Right atrium auricular region (tissue), 2 donors: ENCODE measurements around the gene PDE8B. TPM values are rescaled to one million over a fixed set of nuclear protein-coding genes. Genes with fewer than 3 reads are reported as not detected.

Experiments used
- DNase-seq: peaks from one replicate; pipeline ENCODE4 v3.0.0-alpha.2; 2019; ENCODE audit warnings: low spot score
- H3K27ac ChIP-seq, 2 donors: fragments of 200-600 bp; sonication (generic); 1 replicate in 1 of 2; 2 replicates in 1 of 2; pipeline ENCODE4 v1.5.1; 2016 to 2019
- H3K27me3 ChIP-seq, 2 donors: fragments of 200-600 bp; sonication (generic); one replicate each; pipeline versions ENCODE4 v1.5.1 to v1.6.0; 2017 to 2019
- H3K36me3 ChIP-seq: fragments of 200-600 bp; sonication (generic); one replicate; pipeline ENCODE4 v1.5.1; 2016
- H3K4me1 ChIP-seq, 2 donors: fragments of 200-600 bp; sonication (generic); one replicate each; pipeline versions ENCODE4 v1.5.1 to v1.6.0; 2017 to 2019
- H3K4me3 ChIP-seq, 2 donors: fragments of 200-600 bp; sonication (generic); 1 replicate in 1 of 2; 2 replicates in 1 of 2; pipeline ENCODE4 v1.5.1; 2017 to 2019; ENCODE audit warnings: mild to moderate bottlenecking in 1 of 2, moderate library complexity in 1 of 2
- H3K9me3 ChIP-seq, 2 donors: fragments of 200-600 bp; sonication (generic); one replicate each; pipeline ENCODE4 v1.5.1; 2019
- total RNA-seq, 2 donors: library from RNA; depleted of rRNA; stranded (reverse); fragments of >200 nt; gene quantifications; one replicate each; pipeline ENCODE4 v1.1.0, GENCODE V29; 2016
- TF ChIP-seq, protein P1 (sequence below), 2 donors: fragments of 200-600 bp; sonication (generic); IDR thresholded peaks; one replicate each; pipeline ENCODE4 v1.5.1; 2019; ENCODE audit warnings: antibody characterized with exemption in 2 of 2

PDE8B gene
- total RNA-seq, 2 donors from 2014 or later: 22.2 to 64.5 TPM

- Histone ChIP-seq H3K4me3 (no peak overlapping the region), H3K27ac (no peak overlapping the region), H3K9me3 (no peaks in the 10 kb centered on the region), H3K4me1 (peaks cover 0 to 21% of the 10 kb centered on the region in 2 donors), H3K27me3 (no peaks in the 10 kb centered on the region), H3K36me3 (no peaks in the 10 kb centered on the region)
- DNase-seq: no peak
- TF ChIP-seq, protein P1, sequence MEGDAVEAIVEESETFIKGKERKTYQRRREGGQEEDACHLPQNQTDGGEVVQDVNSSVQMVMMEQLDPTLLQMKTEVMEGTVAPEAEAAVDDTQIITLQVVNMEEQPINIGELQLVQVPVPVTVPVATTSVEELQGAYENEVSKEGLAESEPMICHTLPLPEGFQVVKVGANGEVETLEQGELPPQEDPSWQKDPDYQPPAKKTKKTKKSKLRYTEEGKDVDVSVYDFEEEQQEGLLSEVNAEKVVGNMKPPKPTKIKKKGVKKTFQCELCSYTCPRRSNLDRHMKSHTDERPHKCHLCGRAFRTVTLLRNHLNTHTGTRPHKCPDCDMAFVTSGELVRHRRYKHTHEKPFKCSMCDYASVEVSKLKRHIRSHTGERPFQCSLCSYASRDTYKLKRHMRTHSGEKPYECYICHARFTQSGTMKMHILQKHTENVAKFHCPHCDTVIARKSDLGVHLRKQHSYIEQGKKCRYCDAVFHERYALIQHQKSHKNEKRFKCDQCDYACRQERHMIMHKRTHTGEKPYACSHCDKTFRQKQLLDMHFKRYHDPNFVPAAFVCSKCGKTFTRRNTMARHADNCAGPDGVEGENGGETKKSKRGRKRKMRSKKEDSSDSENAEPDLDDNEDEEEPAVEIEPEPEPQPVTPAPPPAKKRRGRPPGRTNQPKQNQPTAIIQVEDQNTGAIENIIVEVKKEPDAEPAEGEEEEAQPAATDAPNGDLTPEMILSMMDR (IDR thresholded peaks at IDR 0.05): no peak
Measured at GRCh38 chr5:77328930-77329647, 118.6 kb downstream of the PDE8B start.

DNA sequence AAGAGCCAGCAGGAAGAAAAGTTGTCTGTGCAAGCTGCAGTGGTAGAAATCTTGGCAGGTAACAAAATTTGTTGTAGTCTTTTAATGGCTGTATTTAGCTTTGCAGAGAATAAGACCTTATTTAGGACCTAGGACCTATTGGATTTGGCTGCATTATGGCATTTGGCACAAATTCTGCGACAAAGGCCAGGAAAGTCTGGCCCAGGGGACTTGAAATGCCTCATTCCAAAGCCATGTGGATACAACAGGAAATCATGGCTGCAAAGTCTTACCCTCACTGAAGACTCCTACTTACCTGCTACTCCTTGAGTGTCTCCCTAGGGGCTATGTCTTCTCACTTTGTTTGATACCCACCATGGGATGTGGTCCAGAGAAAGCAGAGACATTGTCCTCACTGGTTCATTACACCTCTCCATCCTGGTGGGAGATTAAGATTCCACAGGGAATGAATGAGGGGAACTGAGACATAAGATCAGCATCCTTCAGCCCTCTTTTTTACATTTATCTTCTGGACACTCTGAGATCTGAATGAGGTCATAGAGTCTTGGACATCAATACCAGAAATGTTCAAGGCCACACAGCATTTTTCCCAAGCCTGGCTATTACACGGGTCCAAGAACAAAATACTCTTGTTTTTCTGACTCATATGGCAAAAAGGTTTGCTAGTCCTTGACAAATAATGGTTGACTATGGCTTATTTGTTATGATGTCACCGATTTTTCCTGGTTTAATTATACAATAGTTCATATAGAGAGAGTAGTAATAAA is 119.4 kb downstream of the PDE8B start:
- Histone ChIP-seq H3K36me3 (no peaks in the 10 kb centered on the region), H3K27ac (no peak overlapping the region), H3K4me1 (peaks cover 0 to 25% of the 10 kb centered on the region in 2 donors), H3K9me3 (no peaks in the 10 kb centered on the region), H3K27me3 (no peaks in the 10 kb centered on the region), H3K4me3 (no peak overlapping the region)
- no peak for DNase-seq
- TF ChIP-seq, protein P1 (IDR thresholded peaks at IDR 0.05): no peak

DNA sequence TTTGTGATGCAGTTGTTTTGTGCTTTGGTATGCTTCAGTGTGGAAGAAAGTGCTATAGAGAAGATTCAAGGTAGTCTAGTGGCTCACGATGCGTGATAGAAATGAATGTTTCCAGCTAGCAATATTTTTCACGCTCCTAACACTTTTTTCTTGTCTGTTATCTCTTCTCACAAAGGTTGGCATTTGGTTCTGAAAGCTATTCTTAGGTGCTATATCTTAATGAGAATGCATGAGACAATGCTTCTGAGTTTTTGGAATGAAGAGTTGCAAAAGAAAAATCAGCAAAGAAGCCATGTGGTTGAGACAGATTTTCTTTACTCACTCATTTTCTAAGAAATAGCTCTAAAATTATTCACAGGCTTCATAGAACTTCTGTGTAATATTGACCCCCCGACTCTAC is 122.6 kb downstream of the PDE8B start:
- Histone ChIP-seq H3K36me3 (no peaks in the 10 kb centered on the region), H3K27ac (peak overlapping the region in 1 of 2 donors; percentile 66), H3K4me1 (peaks cover 0 to 17% of the 10 kb centered on the region in 2 donors), H3K4me3 (no peak overlapping the region), H3K9me3 (no peaks in the 10 kb centered on the region), H3K27me3 (no peaks in the 10 kb centered on the region)
- no peak for DNase-seq
- TF ChIP-seq, protein P1 (IDR thresholded peaks at IDR 0.05): no peak

- Histone ChIP-seq H3K4me3 (no peak overlapping the region), H3K27me3 (no peaks in the 10 kb centered on the region), H3K9me3 (no peaks in the 10 kb centered on the region), H3K27ac (peak overlapping the region in 1 of 2 donors; percentile 66), H3K4me1 (peaks cover 0 to 17% of the 10 kb centered on the region in 2 donors), H3K36me3 (no peaks in the 10 kb centered on the region)
- no peak for DNase-seq
- TF ChIP-seq, protein P1 (IDR thresholded peaks at IDR 0.05): no peak
Measured at GRCh38 chr5:77333451-77334123, 123.1 kb downstream of the PDE8B start.

- Histone ChIP-seq H3K27me3 (no peaks in the 10 kb centered on the region), H3K4me3 (no peak overlapping the region), H3K36me3 (no peaks in the 10 kb centered on the region), H3K4me1 (peaks cover 0 to 15% of the 10 kb centered on the region in 2 donors), H3K9me3 (no peaks in the 10 kb centered on the region), H3K27ac (no peak overlapping the region)
- TF ChIP-seq, protein P1 (IDR thresholded peaks at IDR 0.05): no peak
- no peak for DNase-seq
Measured at GRCh38 chr5:77337246-77337645, 126.8 kb downstream of the PDE8B start.
